Activated CD4-positive, alpha-beta T cell treated with anti-CD3 and anti-CD28 coated beads, Interleukin-2, Interleukin-4, amounts not matched to agents 100 ng/mL and 50 ng/mL, durations not matched to agents 16 hours and 8 hours (primary cell): ENCODE measurements around the gene APOL3.
"Not testable (repeated sequence)": the region's sequence is repeated elsewhere in the genome, so short reads cannot be mapped to it uniquely, and the experiment has no call there.

Experiments used
- DNase-seq: peaks from one replicate; pipeline ENCODE4 v3.0.0-alpha.2; 2020; ENCODE audit warnings: low spot score

The APOL3 gene

GRCh38 chr22:36134182-36134581 lies 26.4 kb downstream of the APOL3 start:
- peak; percentile 17 for DNase-seq

- DNase-seq = no peak
These were observed 28.6 kb downstream of the APOL3 start for GRCh38 chr22:36131907-36132306.

GRCh38 chr22:36129486-36130388 lies 30.8 kb downstream of the APOL3 start:
- DNase-seq = no peak

- no peak for DNase-seq
These were observed 31.5 kb downstream of the APOL3 start for GRCh38 chr22:36129071-36129470.

GRCh38 chr22:36125994-36126531 lies 34.5 kb downstream of the APOL3 start:
- no peak for DNase-seq

GRCh38 chr22:36125434-36125833 lies 35.1 kb downstream of the APOL3 start:
- DNase-seq = no peak

- DNase-seq = no peak
These were observed 35.9 kb downstream of the APOL3 start for GRCh38 chr22:36124666-36125065.

GRCh38 chr22:36123673-36124630 lies 36.6 kb downstream of the APOL3 start:
- peak; percentile 95 for DNase-seq

GRCh38 chr22:36120621-36121351 lies 39.8 kb downstream of the APOL3 start:
- DNase-seq = not testable (repeated sequence)

GRCh38 chr22:36117053-36117554 lies 43.5 kb downstream of the APOL3 start:
- DNase-seq = no peak

- DNase-seq = no peak
These were observed 44.4 kb downstream of the APOL3 start for GRCh38 chr22:36116127-36116526.

GRCh38 chr22:36113121-36113520 lies 47.4 kb downstream of the APOL3 start:
- no peak for DNase-seq

- no peak for DNase-seq
These were observed 49.2 kb downstream of the APOL3 start for GRCh38 chr22:36111316-36111715.

- no peak for DNase-seq
These were observed 50.2 kb downstream of the APOL3 start for GRCh38 chr22:36110306-36110881.

GRCh38 chr22:36107436-36107835 lies 53.1 kb downstream of the APOL3 start:
- DNase-seq = no peak

GRCh38 chr22:36106910-36107309 lies 53.6 kb downstream of the APOL3 start:
- DNase-seq = no peak

GRCh38 chr22:36104988-36105387 lies 55.6 kb downstream of the APOL3 start:
- no peak for DNase-seq

- no peak for DNase-seq
These were observed 56.1 kb downstream of the APOL3 start for GRCh38 chr22:36104435-36104834.

- no peak for DNase-seq
These were observed 56.7 kb downstream of the APOL3 start for GRCh38 chr22:36103891-36104290.

GRCh38 chr22:36102995-36103394 lies 57.6 kb downstream of the APOL3 start:
- DNase-seq = no peak

GRCh38 chr22:36101756-36102155 lies 58.8 kb downstream of the APOL3 start:
- DNase-seq = no peak
